Psoas muscle (tissue), 8 donors: ENCODE results near the gene CCL14. TPM values are rescaled to one million over a fixed set of nuclear protein-coding genes. Genes with fewer than 3 reads are reported as not detected.

Source experiments
- ATAC-seq, 4 donors: fragments of 200-7000 bp; cut with Tn5 transposase; one replicate each; pipeline ENCODE4 v1.9.1; 2020; ENCODE audit warnings: moderate library complexity in 3 of 4, mild to moderate bottlenecking in 2 of 4
- DNase-seq, 2 donors: peaks; one replicate each; pipeline ENCODE4 v3.0.0-alpha.2; 2020
- H3K27ac ChIP-seq: fragments of 200-600 bp; one replicate; pipeline ENCODE4 v1.8.0; 2022
- H3K27me3 ChIP-seq, 3 donors: fragments of 200-600 bp in 1 of 3; one replicate each; pipeline versions ENCODE4 v1.6.1 to v1.8.0; 2013 to 2022; ENCODE audit warnings: low read length in 2 of 3, mild to moderate bottlenecking in 2 of 3, moderate library complexity in 1 of 3; ENCODE audit not compliant: insufficient read depth in 3 of 3
- H3K36me3 ChIP-seq, 2 donors: fragments of 200-600 bp in 1 of 2; one replicate each; pipeline versions ENCODE4 v1.6.1 to v1.8.0; 2013 to 2022; ENCODE audit warnings: low read depth in 1 of 2, mild to moderate bottlenecking in 1 of 2, moderate library complexity in 1 of 2; ENCODE audit not compliant: insufficient read depth in 1 of 2
- H3K4me1 ChIP-seq: fragments of 200-600 bp; one replicate; pipeline ENCODE4 v1.8.0; 2022
- H3K4me3 ChIP-seq: fragments of 200-600 bp; one replicate; pipeline ENCODE4 v1.8.0; 2022; ENCODE audit warnings: mild to moderate bottlenecking
- H3K9me3 ChIP-seq: fragments of 200-600 bp; one replicate; pipeline ENCODE4 v1.8.0; 2022
- CTCF ChIP-seq: fragments of 200-600 bp; IDR thresholded peaks from one replicate; pipeline ENCODE4 v1.8.0; 2022; ENCODE audit warnings: antibody characterized with exemption
- WGBS, 3 donors: extraction: QIAGEN DNeasy Blood & Tissue Kit; methylation state at CpG; one replicate each; pipeline versions ENCODE4 v1.1.6 to v1.1.7; 2013; 5-methylcytosine and 5-hydroxymethylcytosine counted together
- intact Hi-C, 2 donors: fragments of 100-400 bp; cut with DNase I; formaldehyde crosslinking; loops; one replicate each; pipeline versions ENCODE4 v1.11.0 to v1.14.2; 2022
- polyA plus RNA-seq, 3 donors: library from polyadenylated mRNA; stranded (reverse); fragments of 200-250 nt; gene quantifications; one replicate each; pipeline ENCODE4 v1.2.3, GENCODE V29; 2013
- total RNA-seq, 4 donors: library from RNA; stranded (reverse); fragmentation: NEBNext Ultra II Directional in 2 of 4; extraction: Animal tissue kit (Norgen Biotek cat#: 25700) in 2 of 4; gene quantifications; one replicate each; pipeline versions ENCODE4 v1.2.1 to v1.2.4, GENCODE V29; 2021 to 2023
- donor health status: healthy with polysubstance abuse.
- donor health status: DM: no; HTN: no; CAD: no; lungs with moderate emphysema.
- donor health status: Bipolar disorder and iron deficiency.
- donor health status: healthy.
- donor health status: DM: yes; HTN: yes; CAD: no.
- donor health status: DM: no; HTN: no; CAD: no.
- donor health status: DM: no; HTN: no; CAD: no.
- donor health status: DM: yes; HTN: yes; CAD: no.

The CCL14 gene
- total and polyA plus RNA-seq, 7 donors, result 4.2 to 42.2 (median 12.7) TPM

GRCh38 chr17:35934760-35935159 lies 51.8 kb downstream of the CCL14 start:
- intact Hi-C loops, result no loop called here
- no peak overlapping the region for H3K4me3 ChIP-seq
- no peak overlapping the region for H3K27ac ChIP-seq
- no peaks in the 10 kb centered on the region for H3K36me3 ChIP-seq
- peaks cover 4% of the 10 kb centered on the region for H3K4me1 ChIP-seq
- no peak for TF ChIP-seq CTCF
- DNase-seq (no peak), ATAC-seq (no peak)
- 81 to 88% (median 84%) methylated on average over 10 of the region's 10 CpGs for WGBS, 3 donors
- H3K9me3 ChIP-seq, result no peaks in the 10 kb centered on the region
- H3K27me3 ChIP-seq, result peaks cover 0 to 11% (median 3%) of the 10 kb centered on the region in 3 donors

Other genes with a start within 250 kb of the CCL14 start
- under 1 TPM in 3 of 4 donors, not detected in 1; 0.09 to 0.27 (median 0.10) TPM for gene GAS2L2, start 233.5 kb downstream of the CCL14 start, total RNA-seq
- under 1 TPM; 0.04 to 0.19 (median 0.15) TPM for gene GAS2L2, start 233.5 kb downstream of the CCL14 start, polyA plus RNA-seq
- not detected for gene C17orf50, start 225.8 kb downstream of the CCL14 start, total RNA-seq
- gene C17orf50, start 225.8 kb downstream of the CCL14 start, polyA plus RNA-seq, result under 1 TPM in 1 of 3 donors, not detected in 2; 0.08 TPM
- 1 to 10 TPM in 1 of 4 donors, under 1 TPM in 3; 0.61 to 5.5 (median 0.70) TPM for gene MMP28, start 191.1 kb downstream of the CCL14 start, total RNA-seq
- gene MMP28, start 191.1 kb downstream of the CCL14 start, polyA plus RNA-seq, result 1 to 10 TPM; 1.7 to 3.7 (median 2.1) TPM
- 100 to 1,000 TPM; 101 to 141 (median 125) TPM for gene TAF15, start 177.2 kb downstream of the CCL14 start, total RNA-seq
- gene TAF15, start 177.2 kb downstream of the CCL14 start, polyA plus RNA-seq, result 100 to 1,000 TPM in 1 of 3 donors, 10 to 100 TPM in 2; 51.9 to 105 (median 65.2) TPM
- gene HEATR9, start 117.8 kb downstream of the CCL14 start, total RNA-seq, result not detected
- not detected for gene HEATR9, start 117.8 kb downstream of the CCL14 start, polyA plus RNA-seq
- gene CCL5, start 106.4 kb downstream of the CCL14 start, total RNA-seq, result 1 to 10 TPM in 3 of 4 donors, under 1 TPM in 1; 0.77 to 2.6 (median 1.6) TPM
- gene CCL5, start 106.4 kb downstream of the CCL14 start, polyA plus RNA-seq, result under 1 TPM; 0.38 to 0.42 (median 0.39) TPM
- gene RDM1, start 56.0 kb downstream of the CCL14 start, total RNA-seq, result not detected
- gene RDM1, start 56.0 kb downstream of the CCL14 start, polyA plus RNA-seq, result not detected
- not detected for gene LYZL6, start 43.0 kb downstream of the CCL14 start, total RNA-seq
- not detected for gene LYZL6, start 43.0 kb downstream of the CCL14 start, polyA plus RNA-seq
- gene CCL16, start 5.2 kb downstream of the CCL14 start, total RNA-seq, result not detected
- under 1 TPM in 1 of 3 donors, not detected in 2; 0.04 TPM for gene CCL16, start 5.2 kb downstream of the CCL14 start, polyA plus RNA-seq
- gene CCL15, start 14.8 kb upstream of the CCL14 start, total RNA-seq, result not detected
- gene CCL15, start 14.8 kb upstream of the CCL14 start, polyA plus RNA-seq, result not detected
- gene CCL23, start 31.2 kb upstream of the CCL14 start, total RNA-seq, result not detected
- gene CCL23, start 31.2 kb upstream of the CCL14 start, polyA plus RNA-seq, result under 1 TPM; 0.18 to 0.47 (median 0.38) TPM
- 10 to 100 TPM in 1 of 4 donors, under 1 TPM in 2, not detected in 1; 0.59 to 11.9 (median 0.77) TPM for gene CCL18, start 77.5 kb upstream of the CCL14 start, total RNA-seq
- gene CCL18, start 77.5 kb upstream of the CCL14 start, polyA plus RNA-seq, result under 1 TPM in 2 of 3 donors, not detected in 1; 0.04 to 0.35 TPM
- 1 to 10 TPM in 1 of 4 donors, under 1 TPM in 2, not detected in 1; 0.25 to 3.6 (median 0.30) TPM for gene CCL3, start 103.4 kb upstream of the CCL14 start, total RNA-seq
- gene CCL3, start 103.4 kb upstream of the CCL14 start, polyA plus RNA-seq, result under 1 TPM; 0.06 to 0.34 (median 0.22) TPM
- gene CCL4, start 117.1 kb upstream of the CCL14 start, total RNA-seq, result 1 to 10 TPM in 1 of 4 donors, under 1 TPM in 3; 0.41 to 2.2 (median 0.56) TPM
- under 1 TPM; 0.13 to 0.40 (median 0.20) TPM for gene CCL4, start 117.1 kb upstream of the CCL14 start, polyA plus RNA-seq
- gene TBC1D3B, start 189.9 kb upstream of the CCL14 start, total RNA-seq, result 1 to 10 TPM; 1.3 to 5.6 (median 3.7) TPM
- 1 to 10 TPM; 1.3 to 2.0 (median 1.5) TPM for gene TBC1D3B, start 189.9 kb upstream of the CCL14 start, polyA plus RNA-seq
- under 1 TPM in 1 of 4 donors, not detected in 3; 0.76 TPM for gene CCL3L1, start 210.0 kb upstream of the CCL14 start, total RNA-seq
- gene CCL3L1, start 210.0 kb upstream of the CCL14 start, polyA plus RNA-seq, result not detected
- not detected for gene CCL4L2, start 224.3 kb upstream of the CCL14 start, total RNA-seq
- not detected for gene CCL4L2, start 224.3 kb upstream of the CCL14 start, polyA plus RNA-seq